ENCODE measurements around the gene TICRR.

Gene TICRR

DNA sequence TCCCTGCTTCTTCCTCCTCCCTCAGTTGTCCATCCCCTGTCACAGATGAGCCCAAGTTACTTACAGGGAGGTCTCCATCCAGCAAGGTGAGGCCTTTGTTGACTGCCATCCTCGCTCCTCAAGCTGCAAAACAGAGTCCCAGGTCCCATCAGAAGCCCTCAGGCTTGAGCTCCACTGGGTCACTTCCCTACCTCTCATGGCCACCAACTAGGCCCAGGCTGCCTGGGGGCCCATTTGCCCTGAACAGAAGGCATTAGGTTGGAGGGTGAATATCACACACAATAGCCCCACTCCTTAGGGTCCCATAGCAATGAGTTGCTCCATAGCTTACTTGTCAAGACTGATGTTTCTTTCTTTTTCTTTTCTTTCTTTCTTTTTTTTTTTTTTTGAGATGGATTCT lies 102.1 kb downstream of the TICRR start:
- no peak for DNase-seq
